NCI-H1048 (cell line): ENCODE results near the gene MAP4K4.

ENCODE experiments used
- DNase-seq: peaks from one replicate; lab custom pipeline; 2025; lab: John Stamatoyannopoulos, UW

MAP4K4 gene

GRCh38 chr2:101723371-101724124 lies 26.0 kb downstream of the MAP4K4 start:
- DNase-seq: no peak

- DNase-seq: no peak
Observed at GRCh38 chr2:101724125-101724474, 26.6 kb downstream of the MAP4K4 start.

DNA sequence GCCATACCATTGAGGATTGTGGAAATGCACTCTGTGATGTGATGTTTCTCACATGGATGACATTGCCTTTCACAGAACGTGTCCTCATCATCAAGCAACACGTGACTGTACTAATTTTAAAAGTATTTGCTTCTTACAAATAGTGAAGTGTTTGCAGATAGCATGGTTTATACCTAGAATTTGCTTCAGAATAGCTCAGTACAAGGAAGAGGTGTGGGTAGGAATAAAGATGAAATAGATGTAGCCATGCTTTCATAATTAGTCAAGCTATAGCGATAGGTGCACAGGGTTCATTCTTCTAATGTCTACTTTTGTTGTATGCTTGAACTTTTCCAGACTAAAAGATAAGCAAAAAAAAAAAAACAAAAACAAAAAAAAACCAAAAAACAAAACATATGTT lies 27.5 kb downstream of the MAP4K4 start:
- DNase-seq: no peak

GRCh38 chr2:101725515-101726192 lies 28.1 kb downstream of the MAP4K4 start:
- no peak for DNase-seq

GRCh38 chr2:101728865-101729264 lies 31.4 kb downstream of the MAP4K4 start:
- DNase-seq: no peak

DNA sequence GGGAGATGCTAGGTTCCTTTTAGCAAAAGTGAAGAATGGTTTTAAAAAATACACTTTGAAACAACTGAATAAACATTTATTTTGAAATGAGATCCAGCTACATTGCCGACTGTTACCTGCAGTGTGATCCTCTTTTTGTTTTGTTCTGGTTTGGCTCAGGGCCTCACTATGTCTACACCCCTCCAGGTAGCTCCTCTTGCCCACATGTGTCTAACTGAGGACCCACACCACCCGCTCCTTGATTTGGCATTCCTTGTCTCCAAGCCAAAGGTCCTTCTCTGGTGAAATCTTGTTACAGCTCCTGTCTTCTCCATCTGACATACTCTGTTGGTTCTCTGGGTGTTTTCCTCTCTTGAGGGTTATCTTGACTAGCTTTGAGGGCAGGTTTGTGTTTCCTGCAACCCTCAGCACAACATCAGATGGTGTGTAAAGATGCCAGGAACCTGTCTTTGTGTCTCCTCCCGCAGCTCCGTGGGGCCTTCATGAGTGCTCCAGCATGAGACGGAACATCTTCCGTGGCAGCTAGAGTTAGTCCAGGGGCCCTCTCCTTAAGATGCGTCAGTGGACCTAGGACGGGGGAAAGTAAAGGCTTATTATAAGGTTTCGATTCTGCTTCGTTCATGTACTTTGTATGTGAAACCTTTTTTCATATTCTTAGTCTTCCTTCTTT lies 32.1 kb downstream of the MAP4K4 start:
- DNase-seq: no peak

- DNase-seq: no peak
Observed at GRCh38 chr2:101731221-101732054, 33.9 kb downstream of the MAP4K4 start.

DNA sequence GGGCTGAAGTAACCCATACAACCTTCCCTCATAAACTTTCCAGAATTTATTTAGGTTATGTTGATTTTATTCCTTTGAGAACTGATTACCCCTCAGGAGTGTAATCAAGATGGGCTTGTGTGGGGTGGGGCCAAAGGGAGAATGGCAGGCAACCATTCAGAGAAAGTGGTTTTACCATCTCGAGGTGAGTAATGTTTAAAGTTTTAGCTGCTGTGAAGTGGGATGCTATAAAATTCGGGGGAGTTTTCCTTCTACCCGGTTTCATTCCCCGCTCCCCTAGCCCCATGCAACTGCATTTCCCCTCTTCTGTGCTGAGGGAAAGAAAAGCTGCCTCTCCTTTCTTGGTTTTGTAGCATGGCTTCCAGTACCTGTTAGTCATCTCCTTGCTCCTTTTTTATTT lies 34.7 kb downstream of the MAP4K4 start:
- DNase-seq: no peak

GRCh38 chr2:101732773-101733256 lies 35.3 kb downstream of the MAP4K4 start:
- DNase-seq: no peak

DNA sequence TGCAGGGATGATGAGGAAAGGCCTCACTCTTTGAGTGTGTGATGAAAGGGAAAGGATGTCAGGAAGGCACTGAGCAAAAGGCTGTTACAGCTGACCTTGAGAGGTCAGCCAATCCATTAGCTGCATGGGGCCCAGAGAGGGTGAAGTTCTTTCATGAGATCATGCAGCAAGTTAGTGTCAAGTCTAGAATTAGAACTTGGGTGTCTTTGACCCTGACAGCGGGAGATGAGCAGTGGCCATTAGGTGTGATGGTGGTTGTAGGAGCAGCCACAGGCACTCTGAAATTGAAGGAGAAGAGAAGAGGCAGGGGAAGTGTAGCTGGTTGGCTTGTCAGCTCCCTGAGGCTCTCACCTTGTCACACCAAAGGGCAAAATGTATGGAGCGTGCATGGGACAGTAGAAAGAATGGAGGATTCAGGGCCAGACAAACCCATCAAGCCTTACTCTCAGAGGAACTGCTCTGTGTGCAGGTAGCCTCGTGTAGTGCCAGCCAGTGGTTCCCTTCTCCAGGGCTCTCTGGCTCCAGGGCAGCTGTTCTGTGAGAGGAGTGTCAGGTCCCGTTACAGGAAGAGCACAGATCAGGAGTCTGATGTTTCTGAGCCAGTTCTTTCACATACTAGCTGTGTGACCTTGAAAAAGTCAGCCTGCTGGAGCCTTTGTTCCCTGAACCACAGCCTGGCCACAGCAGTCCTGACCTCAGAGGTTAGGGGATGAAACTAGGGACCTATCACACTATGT lies 35.9 kb downstream of the MAP4K4 start:
- no peak for DNase-seq

DNA sequence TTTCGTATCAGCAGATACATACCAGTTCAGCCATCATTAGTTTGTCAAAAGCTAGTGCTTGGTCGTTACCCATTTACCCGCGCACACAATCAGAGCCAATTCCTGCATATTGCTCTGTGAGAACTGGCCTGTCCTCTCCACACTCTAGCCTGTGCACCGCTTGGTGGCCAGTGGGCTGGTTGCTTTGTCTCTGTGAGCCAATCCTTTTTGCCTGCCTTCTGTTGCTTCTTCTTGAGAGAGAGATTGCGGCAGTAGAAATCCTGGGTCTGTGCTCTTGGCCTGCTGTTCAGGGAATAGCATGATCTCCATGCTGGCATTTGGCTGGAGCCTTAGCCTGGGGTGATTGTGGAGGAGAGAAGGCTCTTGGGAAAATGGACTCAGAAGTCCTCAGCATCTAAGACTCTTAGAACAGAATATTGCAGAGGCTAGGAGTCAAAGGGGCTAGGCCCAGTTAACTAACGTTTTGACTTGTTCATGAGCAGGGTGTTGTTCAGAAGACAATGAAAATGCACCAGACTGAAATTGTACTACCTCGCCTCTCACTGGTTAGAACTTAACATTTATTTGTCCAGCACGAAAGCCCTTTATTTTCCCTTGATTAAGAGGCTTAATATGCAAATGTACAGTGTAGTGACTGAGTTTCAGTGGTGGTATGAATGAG lies 37.1 kb downstream of the MAP4K4 start:
- no peak for DNase-seq

- DNase-seq: no peak
Observed at GRCh38 chr2:101735166-101735533, 37.6 kb downstream of the MAP4K4 start.

- no peak for DNase-seq
Observed at GRCh38 chr2:101736233-101736632, 38.7 kb downstream of the MAP4K4 start.

GRCh38 chr2:101736861-101737291 lies 39.4 kb downstream of the MAP4K4 start:
- no peak for DNase-seq

- DNase-seq: no peak
Observed at GRCh38 chr2:101737478-101738255, 40.2 kb downstream of the MAP4K4 start.

DNA sequence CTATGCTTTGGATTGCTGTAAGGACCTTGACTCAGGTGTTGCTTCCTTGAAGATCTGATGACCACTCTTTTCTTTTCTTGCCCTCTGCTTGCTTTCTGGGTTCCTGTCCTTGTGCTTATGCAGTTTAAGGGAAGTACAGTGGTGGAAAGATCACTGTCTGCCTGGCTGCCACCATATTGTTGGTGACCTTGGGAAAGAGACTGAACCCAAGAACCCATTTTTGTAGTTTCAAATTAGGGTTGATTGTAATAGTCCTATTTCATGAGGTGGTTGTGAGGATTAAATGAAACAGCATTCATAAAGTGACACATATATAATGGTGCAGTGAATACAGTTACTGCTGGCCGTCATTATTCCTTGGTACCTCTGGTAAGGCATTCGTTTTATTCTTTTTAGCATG lies 41.1 kb downstream of the MAP4K4 start:
- no peak for DNase-seq

GRCh38 chr2:101740555-101740964 lies 43.1 kb downstream of the MAP4K4 start:
- DNase-seq: no peak

DNA sequence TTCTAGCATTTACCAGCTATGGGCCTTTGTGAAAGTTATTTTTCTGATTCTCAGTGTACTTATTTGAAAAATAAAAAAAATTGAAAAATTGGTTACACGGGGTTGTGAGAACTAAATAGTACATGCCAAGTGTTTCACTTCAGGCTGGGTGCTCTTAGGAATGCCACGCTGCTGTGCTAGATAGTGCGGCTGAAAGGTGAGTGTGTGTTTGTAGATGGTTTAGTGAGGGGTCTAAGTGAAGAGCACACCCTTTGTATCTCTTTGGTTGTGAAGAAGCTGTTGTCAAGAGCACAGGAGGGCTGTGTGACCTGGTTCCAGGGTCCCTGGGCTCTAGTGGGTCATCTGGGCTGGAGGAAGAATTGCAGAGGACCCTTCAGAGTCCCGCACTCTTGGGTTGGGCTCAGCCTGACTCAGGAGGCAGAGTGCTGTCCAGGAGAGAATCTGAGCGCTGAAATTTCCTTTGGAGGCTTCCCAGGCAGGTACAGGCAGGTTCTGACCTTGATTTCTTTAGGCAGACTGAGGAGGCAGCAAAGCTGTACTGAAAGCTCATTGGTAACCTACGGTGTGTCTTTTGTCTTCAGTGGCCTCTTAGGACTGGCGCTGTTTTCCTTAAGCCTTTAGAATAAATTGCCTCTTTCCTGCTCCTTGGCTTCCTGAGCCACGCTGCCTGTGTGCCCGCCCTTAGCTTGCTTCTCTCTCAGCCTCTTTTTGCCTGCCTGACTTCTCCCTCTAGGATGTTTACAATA lies 44.4 kb downstream of the MAP4K4 start:
- DNase-seq: no peak

DNA sequence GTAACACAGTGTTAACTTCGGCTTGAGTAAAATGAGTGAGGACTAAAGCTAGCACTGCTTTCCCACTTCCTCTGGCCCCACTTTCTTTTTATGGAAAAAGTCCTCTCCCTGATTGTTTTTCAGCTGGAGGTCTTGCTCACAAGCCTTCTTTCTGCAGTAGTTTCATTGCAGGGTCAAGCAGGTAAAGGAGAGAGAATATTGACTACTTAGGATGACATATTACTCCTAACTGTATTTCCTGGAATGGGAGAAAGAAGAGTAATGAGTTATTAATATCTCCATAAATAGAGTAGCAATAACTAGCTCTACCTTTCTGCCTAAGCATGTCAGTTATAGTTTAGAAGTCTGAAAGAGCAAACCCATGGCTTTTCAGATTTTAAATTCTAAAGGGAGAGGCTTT lies 45.0 kb downstream of the MAP4K4 start:
- no peak for DNase-seq
